ENCODE data around the gene LMO1.

The LMO1 gene

DNA sequence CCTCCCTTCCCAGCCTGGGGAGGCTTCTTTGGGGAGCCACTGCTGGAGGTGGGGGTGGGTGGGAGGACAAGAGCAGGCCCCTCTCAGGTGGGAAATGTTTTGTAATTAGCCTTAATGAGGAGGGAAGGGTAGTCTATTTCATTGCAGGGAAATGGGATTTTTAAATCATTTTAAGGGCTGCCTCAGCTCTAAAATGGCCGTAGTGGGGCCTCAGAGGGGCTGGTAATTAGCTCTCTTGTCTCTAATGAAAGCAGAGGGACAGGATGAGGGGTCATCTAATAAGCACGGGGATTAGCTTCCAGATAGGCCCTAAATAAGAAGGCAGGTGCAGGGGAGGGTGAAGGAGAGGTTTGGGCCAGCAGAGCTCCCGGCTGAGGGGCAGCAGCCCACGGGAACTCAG, 46.5 kb downstream of the LMO1 start:
- Mint-ChIP-seq H3K4me1 (peaks cover 9% of the 10 kb centered on the region), H3K27me3 (ENCODE audit: low read depth, poor library complexity) (peaks cover 12% of the 10 kb centered on the region), H3K9me3 (no peaks in the 10 kb centered on the region), H3K36me3 (ENCODE audit: low read depth) (no peaks in the 10 kb centered on the region), H3K27ac (no peak overlapping the region), H3K4me3 (no peak overlapping the region)
- TF ChIP-seq, protein P1, sequence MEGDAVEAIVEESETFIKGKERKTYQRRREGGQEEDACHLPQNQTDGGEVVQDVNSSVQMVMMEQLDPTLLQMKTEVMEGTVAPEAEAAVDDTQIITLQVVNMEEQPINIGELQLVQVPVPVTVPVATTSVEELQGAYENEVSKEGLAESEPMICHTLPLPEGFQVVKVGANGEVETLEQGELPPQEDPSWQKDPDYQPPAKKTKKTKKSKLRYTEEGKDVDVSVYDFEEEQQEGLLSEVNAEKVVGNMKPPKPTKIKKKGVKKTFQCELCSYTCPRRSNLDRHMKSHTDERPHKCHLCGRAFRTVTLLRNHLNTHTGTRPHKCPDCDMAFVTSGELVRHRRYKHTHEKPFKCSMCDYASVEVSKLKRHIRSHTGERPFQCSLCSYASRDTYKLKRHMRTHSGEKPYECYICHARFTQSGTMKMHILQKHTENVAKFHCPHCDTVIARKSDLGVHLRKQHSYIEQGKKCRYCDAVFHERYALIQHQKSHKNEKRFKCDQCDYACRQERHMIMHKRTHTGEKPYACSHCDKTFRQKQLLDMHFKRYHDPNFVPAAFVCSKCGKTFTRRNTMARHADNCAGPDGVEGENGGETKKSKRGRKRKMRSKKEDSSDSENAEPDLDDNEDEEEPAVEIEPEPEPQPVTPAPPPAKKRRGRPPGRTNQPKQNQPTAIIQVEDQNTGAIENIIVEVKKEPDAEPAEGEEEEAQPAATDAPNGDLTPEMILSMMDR (IDR thresholded peaks at IDR 0.05): no peak
- no peak for DNase-seq

DNA sequence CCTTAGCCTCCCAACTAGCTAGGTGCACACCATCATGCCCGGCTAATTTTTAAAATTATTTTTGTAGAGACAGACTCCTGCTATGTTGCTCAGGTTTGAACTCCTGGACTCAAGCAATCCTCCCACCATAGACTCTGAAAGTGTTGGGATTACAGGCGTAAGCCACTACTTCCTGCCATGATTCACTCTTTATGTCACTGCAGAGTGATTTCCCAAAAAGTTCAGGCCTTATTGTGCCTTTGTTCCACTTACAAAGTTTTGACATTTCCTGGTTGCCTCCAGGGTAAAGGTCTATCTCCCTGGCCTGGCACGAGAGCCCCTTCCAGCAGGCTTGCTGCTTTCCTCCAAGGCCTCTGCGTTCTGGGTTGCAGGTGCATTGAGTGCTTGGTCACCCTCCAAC, 50.3 kb downstream of the LMO1 start:
- Mint-ChIP-seq H3K36me3 (ENCODE audit: low read depth) (no peaks in the 10 kb centered on the region), H3K4me1 (peaks cover 4% of the 10 kb centered on the region), H3K4me3 (no peak overlapping the region), H3K27me3 (ENCODE audit: low read depth, poor library complexity) (peaks cover 16% of the 10 kb centered on the region), H3K27ac (no peak overlapping the region), H3K9me3 (no peaks in the 10 kb centered on the region)
- TF ChIP-seq, protein P1 (IDR thresholded peaks at IDR 0.05): no peak
- no peak for DNase-seq

DNA sequence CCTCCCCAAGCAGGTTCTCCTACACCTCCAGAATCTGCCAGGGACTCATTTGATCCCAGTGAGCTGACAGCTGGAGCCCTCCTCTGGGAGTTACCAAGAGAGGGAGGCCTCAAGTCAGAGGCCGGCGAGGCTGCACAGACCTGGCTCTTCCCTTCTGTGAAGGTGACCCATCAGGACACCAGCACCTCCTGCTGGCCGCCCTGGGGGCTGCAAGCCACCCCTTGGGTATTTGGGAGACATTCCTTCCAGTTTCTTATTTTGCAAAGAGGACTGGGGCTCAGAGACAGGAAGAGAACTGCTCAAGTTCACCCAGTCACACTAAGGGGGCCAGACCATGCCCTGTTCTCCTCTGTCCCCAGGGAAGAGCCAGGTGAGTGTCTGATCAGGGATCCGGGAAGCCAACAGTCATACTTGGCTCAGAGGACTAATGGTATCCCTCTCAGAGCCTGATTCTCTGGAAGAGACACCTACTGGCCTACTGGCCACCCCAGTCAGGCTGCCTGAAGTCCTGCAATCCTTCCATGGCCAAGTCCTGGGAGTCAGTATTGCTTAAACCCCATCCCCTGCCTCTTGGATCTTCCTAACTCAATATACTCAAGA, 54.4 kb downstream of the LMO1 start:
- Mint-ChIP-seq H3K36me3 (ENCODE audit: low read depth) (no peaks in the 10 kb centered on the region), H3K9me3 (no peaks in the 10 kb centered on the region), H3K27me3 (ENCODE audit: low read depth, poor library complexity) (peaks cover 13% of the 10 kb centered on the region), H3K4me3 (no peak overlapping the region), H3K27ac (no peak overlapping the region), H3K4me1 (peaks cover 25% of the 10 kb centered on the region)
- no peak for DNase-seq
- TF ChIP-seq, protein P1 (IDR thresholded peaks at IDR 0.05): no peak

DNA sequence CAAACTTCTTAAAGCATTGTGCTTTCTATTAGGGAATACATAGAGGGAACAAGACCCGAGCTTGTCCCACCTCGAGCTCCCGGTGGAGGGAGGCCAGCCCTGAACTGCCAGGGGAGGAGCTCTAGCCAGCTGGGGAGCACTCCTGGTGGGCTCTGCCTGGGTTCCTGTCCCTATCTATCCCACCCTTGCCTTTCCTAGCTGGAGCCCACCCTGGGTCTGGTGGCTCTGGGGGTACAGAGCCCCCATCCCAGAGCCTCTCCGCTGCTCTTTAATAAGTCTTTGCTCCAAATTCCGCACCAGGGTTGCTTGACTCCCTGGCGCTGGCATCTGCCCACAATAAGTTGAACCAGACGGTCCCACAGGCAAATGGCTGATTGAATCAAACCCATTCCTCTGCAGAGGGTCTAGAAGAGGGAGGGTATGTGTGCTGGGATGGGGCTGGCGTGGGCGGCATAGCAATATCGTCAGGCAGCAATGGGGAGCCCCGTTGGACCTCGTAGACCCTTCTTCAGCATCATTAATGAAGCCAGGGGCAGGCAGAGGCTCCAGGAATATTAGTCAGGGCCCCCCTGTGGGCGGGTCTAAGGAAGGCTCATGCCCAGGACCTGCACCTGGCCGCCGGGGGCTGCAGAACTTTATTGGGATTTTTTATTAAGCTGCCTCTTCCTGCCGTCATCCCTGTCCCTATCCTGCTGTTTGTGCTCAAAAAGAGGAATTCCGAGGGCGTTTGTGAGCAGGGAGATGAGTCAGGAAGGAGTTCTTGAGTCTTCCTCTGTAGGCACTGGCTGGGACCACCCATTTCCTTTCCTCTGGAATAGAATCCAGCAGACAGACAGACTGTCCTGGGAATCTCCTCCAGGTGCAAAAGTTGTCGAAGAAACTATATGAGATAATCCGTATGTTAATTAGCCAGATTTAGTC, 56.3 kb downstream of the LMO1 start:
- DNase-seq: no peak
- TF ChIP-seq, protein P1 (IDR thresholded peaks at IDR 0.05): no peak
- H3K27ac Mint-ChIP-seq: no peak overlapping the region
- H3K4me1 Mint-ChIP-seq: peaks cover 25% of the 10 kb centered on the region
- no peaks in the 10 kb centered on the region for H3K9me3 Mint-ChIP-seq
- peaks cover 13% of the 10 kb centered on the region for H3K27me3 Mint-ChIP-seq (ENCODE audit: low read depth, poor library complexity)
- H3K4me3 Mint-ChIP-seq: no peak overlapping the region
- H3K36me3 Mint-ChIP-seq (ENCODE audit: low read depth): no peaks in the 10 kb centered on the region

DNA sequence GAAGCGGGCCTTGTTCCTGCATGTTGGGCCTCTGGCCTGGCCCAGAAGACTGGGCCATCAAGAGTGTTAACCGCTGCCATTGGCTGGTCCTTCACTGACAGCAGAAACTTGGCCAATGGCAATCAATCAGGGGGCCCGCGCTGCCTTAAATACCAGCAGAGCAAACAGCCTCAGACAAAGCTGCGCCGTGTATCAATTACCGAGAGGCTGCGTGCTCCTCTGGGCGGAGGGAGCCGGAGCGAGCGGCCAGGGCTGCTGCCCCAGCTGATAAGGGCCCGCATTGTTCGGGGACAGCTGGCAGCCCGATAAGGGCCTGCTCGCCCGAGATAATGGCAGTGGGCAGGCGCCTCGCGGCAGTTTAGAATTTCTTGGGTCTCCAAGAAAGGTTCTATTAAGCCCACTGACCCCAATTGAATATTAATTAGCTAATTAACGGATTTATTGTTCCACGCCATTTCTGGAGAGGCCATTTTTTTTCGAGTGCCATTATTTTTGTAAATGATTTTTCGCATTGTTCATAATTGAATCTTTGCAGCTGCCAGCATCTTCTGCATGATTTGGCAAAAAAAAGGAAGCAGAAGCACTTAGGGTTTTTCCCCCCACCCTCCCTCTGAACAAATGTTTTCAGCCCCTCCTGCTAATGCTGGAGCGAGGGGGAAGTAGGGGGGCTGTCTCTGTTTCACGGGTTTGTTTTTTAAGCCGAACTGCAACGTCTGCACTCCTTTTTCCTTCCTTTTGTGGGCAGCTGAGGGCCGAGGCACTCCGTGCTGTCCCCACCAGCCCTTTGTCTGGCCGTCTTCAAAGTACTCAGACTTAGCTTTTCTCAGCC, 57.2 kb downstream of the LMO1 start:
- Mint-ChIP-seq H3K4me3 (no peak overlapping the region), H3K36me3 (ENCODE audit: low read depth) (no peaks in the 10 kb centered on the region), H3K9me3 (no peaks in the 10 kb centered on the region), H3K27me3 (ENCODE audit: low read depth, poor library complexity) (peaks cover 13% of the 10 kb centered on the region), H3K27ac (peak overlapping the region; percentile 51), H3K4me1 (peaks cover 30% of the 10 kb centered on the region)
- TF ChIP-seq, protein P1 (IDR thresholded peaks at IDR 0.05): no peak
- DNase-seq: no peak
